Astrocyte (in vitro differentiated cells and primary cell): ENCODE measurements around the gene CA10. TPM values are rescaled to one million over a fixed set of nuclear protein-coding genes. Genes with fewer than 3 reads are reported as not detected.

Experiments
- DNase-seq: peaks from one replicate; pipeline ENCODE4 v3.0.0-alpha.2; 2010; ENCODE audit warnings: low read depth
- FAIRE-seq: peaks from 2 replicates; lab custom pipeline; 2011; peaks lifted over from hg19 to GRCh38; lab: Jason Lieb, UNC
- H2AFZ ChIP-seq: 2 replicates; pipeline ENCODE4 v1.6.0; 2012; ENCODE audit warnings: low read depth, low read length, inconsistent platforms
- H3K27ac ChIP-seq: 2 replicates; pipeline ENCODE4 v1.5.1; 2011; ENCODE audit warnings: low read depth, low read length, inconsistent platforms
- H3K27me3 ChIP-seq: 2 replicates; pipeline ENCODE4 v1.6.0; 2011; ENCODE audit warnings: low read length, inconsistent platforms; ENCODE audit not compliant: insufficient read depth
- H3K36me3 ChIP-seq: 2 replicates; pipeline ENCODE4 v1.5.1; 2011; ENCODE audit warnings: low read length, inconsistent platforms; ENCODE audit not compliant: insufficient read depth
- H3K4me1 ChIP-seq: 2 replicates; pipeline ENCODE4 v1.5.1; 2011; ENCODE audit warnings: low read length, inconsistent platforms; ENCODE audit not compliant: insufficient read depth
- H3K4me2 ChIP-seq: 2 replicates; pipeline ENCODE4 v1.6.0; 2012; ENCODE audit warnings: low read length, inconsistent platforms
- H3K4me3 ChIP-seq: 2 replicates; pipeline ENCODE4 v1.5.1; 2011; ENCODE audit warnings: low read depth, mild to moderate bottlenecking, low read length, inconsistent platforms; ENCODE audit not compliant: insufficient read depth
- H3K79me2 ChIP-seq: 2 replicates; pipeline ENCODE4 v1.6.0; 2012; ENCODE audit warnings: mild to moderate bottlenecking, low read length, inconsistent platforms; ENCODE audit not compliant: insufficient read depth
- H3K9ac ChIP-seq: 2 replicates; pipeline ENCODE4 v1.6.0; 2012; ENCODE audit warnings: mild to moderate bottlenecking, low read length, inconsistent platforms
- H3K9me3 ChIP-seq: 2 replicates; pipeline ENCODE4 v1.5.1; 2012; ENCODE audit warnings: low read depth, mild to moderate bottlenecking, low read length, inconsistent platforms; ENCODE audit not compliant: insufficient read depth
- H4K20me1 ChIP-seq: 2 replicates; pipeline ENCODE4 v1.6.0; 2012; ENCODE audit warnings: low read length, inconsistent platforms; ENCODE audit not compliant: insufficient read depth
- H3K27ac Mint-ChIP-seq: one replicate; pipeline ENCODE4 v1.8.0; 2021; ENCODE audit warnings: mild to moderate bottlenecking, mixed read lengths; ENCODE audit not compliant: unreplicated experiment
- H3K27me3 Mint-ChIP-seq: one replicate; pipeline ENCODE4 v1.8.0; 2021; ENCODE audit warnings: low read depth, mixed read lengths; ENCODE audit not compliant: unreplicated experiment
- H3K36me3 Mint-ChIP-seq: one replicate; pipeline ENCODE4 v1.8.0; 2021; ENCODE audit warnings: low read depth, mixed read lengths; ENCODE audit not compliant: unreplicated experiment
- H3K4me1 Mint-ChIP-seq: one replicate; pipeline ENCODE4 v1.8.0; 2021; ENCODE audit warnings: low read depth, mixed read lengths; ENCODE audit not compliant: unreplicated experiment
- H3K4me3 Mint-ChIP-seq: one replicate; pipeline ENCODE4 v1.8.0; 2021; ENCODE audit warnings: mild to moderate bottlenecking, moderate library complexity, mixed read lengths; ENCODE audit not compliant: unreplicated experiment
- H3K9me3 Mint-ChIP-seq: one replicate; pipeline ENCODE4 v1.8.0; 2021; ENCODE audit warnings: mild to moderate bottlenecking, mixed read lengths; ENCODE audit not compliant: unreplicated experiment
- EZH2 ChIP-seq: IDR thresholded peaks from 2 replicates; pipeline ENCODE4 v1.6.1; 2012; ENCODE audit warnings: mild to moderate bottlenecking, low read length, inconsistent platforms; ENCODE audit not compliant: insufficient read depth
- total RNA-seq: library from RNA; stranded (reverse); gene quantifications from 2 replicates; pipeline ENCODE4 v1.2.1, GENCODE V29; 2021
- TF ChIP-seq, protein P1 (sequence below): IDR thresholded peaks from 2 replicates; pipeline ENCODE4 v1.5.1; 2011; ENCODE audit warnings: low read depth, mild to moderate bottlenecking, inconsistent platforms, low read length, moderate library complexity; ENCODE audit not compliant: insufficient read depth

Gene CA10
- total RNA-seq, 1 donor from 2014 or later = 0.43 TPM

DNA sequence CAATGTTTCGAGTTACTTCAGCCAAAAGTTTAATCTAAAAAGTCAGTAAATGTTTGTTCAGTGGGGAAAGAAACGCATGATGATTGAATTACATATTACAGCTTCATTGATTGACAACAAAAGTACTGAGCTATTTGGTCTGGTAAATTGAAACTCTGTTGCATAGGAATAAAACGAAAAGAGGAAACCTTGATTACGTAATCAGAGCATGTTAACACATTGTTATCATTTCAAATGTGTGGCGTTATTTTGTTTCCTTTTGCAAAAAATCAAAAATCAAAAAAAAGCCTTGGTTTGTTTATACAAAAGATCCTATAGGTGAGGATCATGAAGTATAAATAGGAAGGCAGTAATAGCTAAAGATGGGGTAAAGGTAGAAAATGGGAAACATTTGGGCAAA, 19.5 kb upstream of the CA10 start:
- Mint-ChIP-seq H3K27me3 (no peaks in the 10 kb centered on the region), H3K9me3 (no peaks in the 10 kb centered on the region), H3K27ac (no peak overlapping the region), H3K36me3 (no peaks in the 10 kb centered on the region), H3K4me1 (no peaks in the 10 kb centered on the region), H3K4me3 (no peak overlapping the region)
- H3K36me3 ChIP-seq = no peaks in the 10 kb centered on the region
- TF ChIP-seq, protein P1, sequence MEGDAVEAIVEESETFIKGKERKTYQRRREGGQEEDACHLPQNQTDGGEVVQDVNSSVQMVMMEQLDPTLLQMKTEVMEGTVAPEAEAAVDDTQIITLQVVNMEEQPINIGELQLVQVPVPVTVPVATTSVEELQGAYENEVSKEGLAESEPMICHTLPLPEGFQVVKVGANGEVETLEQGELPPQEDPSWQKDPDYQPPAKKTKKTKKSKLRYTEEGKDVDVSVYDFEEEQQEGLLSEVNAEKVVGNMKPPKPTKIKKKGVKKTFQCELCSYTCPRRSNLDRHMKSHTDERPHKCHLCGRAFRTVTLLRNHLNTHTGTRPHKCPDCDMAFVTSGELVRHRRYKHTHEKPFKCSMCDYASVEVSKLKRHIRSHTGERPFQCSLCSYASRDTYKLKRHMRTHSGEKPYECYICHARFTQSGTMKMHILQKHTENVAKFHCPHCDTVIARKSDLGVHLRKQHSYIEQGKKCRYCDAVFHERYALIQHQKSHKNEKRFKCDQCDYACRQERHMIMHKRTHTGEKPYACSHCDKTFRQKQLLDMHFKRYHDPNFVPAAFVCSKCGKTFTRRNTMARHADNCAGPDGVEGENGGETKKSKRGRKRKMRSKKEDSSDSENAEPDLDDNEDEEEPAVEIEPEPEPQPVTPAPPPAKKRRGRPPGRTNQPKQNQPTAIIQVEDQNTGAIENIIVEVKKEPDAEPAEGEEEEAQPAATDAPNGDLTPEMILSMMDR = no peak
- no peak for TF ChIP-seq EZH2
- H4K20me1 ChIP-seq = no peaks in the 10 kb centered on the region
- H3K4me2 ChIP-seq = no peak overlapping the region
- no peak overlapping the region for H3K27ac ChIP-seq
- H2AFZ ChIP-seq = no peak overlapping the region
- H3K79me2 ChIP-seq = no peaks in the 10 kb centered on the region
- no peak overlapping the region for H3K4me3 ChIP-seq
- H3K27me3 ChIP-seq = no peaks in the 10 kb centered on the region
- FAIRE-seq (no peak), DNase-seq (no peak)
- H3K4me1 ChIP-seq = no peaks in the 10 kb centered on the region
- H3K9ac ChIP-seq = no peak overlapping the region
- no peaks in the 10 kb centered on the region for H3K9me3 ChIP-seq

DNA sequence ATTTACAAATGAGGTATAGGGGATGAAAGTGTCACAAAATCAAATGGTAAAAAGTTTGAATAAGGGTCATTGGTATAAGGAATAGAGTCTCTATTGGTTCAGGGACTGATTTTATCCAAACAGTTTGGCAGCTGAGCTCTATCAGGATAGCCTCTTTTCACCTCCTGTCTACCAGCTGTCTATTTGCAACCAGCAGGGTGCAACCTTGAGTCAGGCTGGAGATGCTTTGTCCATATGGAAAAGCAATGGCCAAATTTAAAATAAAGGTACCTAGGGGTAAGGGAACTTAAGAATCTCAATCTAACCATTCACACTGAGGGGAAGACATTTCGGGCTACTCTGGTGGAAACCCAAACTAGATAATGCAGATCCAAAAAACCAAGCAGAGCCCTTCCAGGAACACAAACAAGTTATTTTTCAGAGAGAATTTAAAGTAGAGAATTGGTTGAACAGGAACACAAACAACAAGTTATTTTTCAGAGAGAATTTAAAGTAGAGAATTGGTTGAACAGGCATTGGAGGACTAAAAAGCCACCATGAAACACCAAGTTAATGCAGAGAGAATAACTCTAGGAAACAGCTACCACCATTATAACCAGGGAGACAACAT, 12.6 kb upstream of the CA10 start:
- Histone ChIP-seq H3K9ac (no peak overlapping the region), H3K27me3 (no peaks in the 10 kb centered on the region), H3K79me2 (no peaks in the 10 kb centered on the region), H2AFZ (no peak overlapping the region), H3K4me3 (no peak overlapping the region), H4K20me1 (no peaks in the 10 kb centered on the region), H3K36me3 (no peaks in the 10 kb centered on the region), H3K4me2 (no peak overlapping the region), H3K9me3 (no peaks in the 10 kb centered on the region), H3K4me1 (no peaks in the 10 kb centered on the region), H3K27ac (no peak overlapping the region)
- Mint-ChIP-seq H3K27me3 (peaks cover 8% of the 10 kb centered on the region), H3K9me3 (no peaks in the 10 kb centered on the region), H3K4me3 (no peak overlapping the region), H3K27ac (no peak overlapping the region), H3K4me1 (no peaks in the 10 kb centered on the region), H3K36me3 (no peaks in the 10 kb centered on the region)
- no peak for FAIRE-seq
- TF ChIP-seq, protein P1 = peak; percentile 39
- no peak for TF ChIP-seq EZH2
- no peak for DNase-seq

DNA sequence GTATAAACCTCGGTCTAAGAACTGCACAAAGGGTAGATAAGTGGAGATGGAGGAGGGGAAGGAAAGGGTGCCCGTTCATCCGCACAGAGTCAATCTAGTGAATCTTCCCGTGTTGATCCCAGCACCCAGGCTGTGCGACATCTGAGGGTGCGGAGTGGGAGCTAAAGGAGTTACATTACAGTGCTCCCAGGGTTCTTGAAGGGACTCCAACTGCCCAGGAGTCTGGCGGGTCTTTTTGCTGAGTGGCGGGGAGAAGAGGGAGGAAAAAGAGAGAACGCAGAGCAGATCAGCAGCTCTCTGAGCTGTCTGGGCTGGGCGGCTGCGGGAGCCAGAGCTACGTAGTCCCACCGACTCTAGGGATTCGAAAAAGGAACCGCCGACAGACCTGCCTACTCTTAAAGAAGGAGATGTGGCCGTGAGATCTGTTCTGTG, 1.6 kb upstream of the CA10 start:
- H3K27ac ChIP-seq = no peak overlapping the region
- no peaks in the 10 kb centered on the region for H3K9me3 ChIP-seq
- FAIRE-seq = no peak
- DNase-seq = no peak
- no peaks in the 10 kb centered on the region for H3K4me1 ChIP-seq
- no peak overlapping the region for H3K27ac Mint-ChIP-seq
- peak; percentile 1 for TF ChIP-seq EZH2
- TF ChIP-seq, protein P1 = no peak
- H3K79me2 ChIP-seq = no peaks in the 10 kb centered on the region
- peaks cover 4% of the 10 kb centered on the region for H3K4me1 Mint-ChIP-seq
- H4K20me1 ChIP-seq = no peaks in the 10 kb centered on the region
- H3K36me3 Mint-ChIP-seq = no peaks in the 10 kb centered on the region
- H3K36me3 ChIP-seq = no peaks in the 10 kb centered on the region
- peaks cover 32% of the 10 kb centered on the region for H3K27me3 ChIP-seq
- H3K4me3 ChIP-seq = no peak overlapping the region
- H3K27me3 Mint-ChIP-seq = peaks cover 61% of the 10 kb centered on the region
- H3K9me3 Mint-ChIP-seq = peaks cover 2% of the 10 kb centered on the region
- no peak overlapping the region for H3K9ac ChIP-seq
- H3K4me2 ChIP-seq = no peak overlapping the region
- no peak overlapping the region for H3K4me3 Mint-ChIP-seq
- H2AFZ ChIP-seq = no peak overlapping the region
